Body of pancreas (tissue), 4 donors: ENCODE results near the gene CALHM2. TPM values are rescaled to one million over a fixed set of nuclear protein-coding genes. Genes with fewer than 3 reads are reported as not detected.

Experiments used
- ATAC-seq: fragments of 150-250 bp; one replicate; pipeline ENCODE4 v1.9.1; 2016
- DNase-seq, 4 donors: peaks; one replicate each; pipeline ENCODE4 v3.0.0-alpha.2; 2019
- H3K27ac ChIP-seq, 4 donors: fragments of 200-600 bp; sonication (generic); 1 replicate in 3 of 4; 2 replicates in 1 of 4; pipeline versions ENCODE4 v1.5.1 to v1.6.1; 2016 to 2019; ENCODE audit warnings: mild to moderate bottlenecking in 1 of 4, mixed read lengths in 1 of 4, moderate library complexity in 1 of 4
- H3K27me3 ChIP-seq, 2 donors: fragments of 200-600 bp; sonication (generic); one replicate each; pipeline ENCODE4 v1.6.0; 2016; ENCODE audit warnings: mild to moderate bottlenecking in 1 of 2
- H3K36me3 ChIP-seq, 2 donors: fragments of 200-600 bp; sonication (generic); replicated peaks in 1 of 2; 2 replicates each; pipeline ENCODE4 v1.5.1; 2016; ENCODE audit warnings: low read depth in 2 of 2; ENCODE audit not compliant: insufficient read depth in 1 of 2
- H3K4me1 ChIP-seq: fragments of 200-600 bp; sonication (generic); one replicate; pipeline ENCODE4 v1.6.0; 2016
- H3K4me3 ChIP-seq, 2 donors: fragments of 200-600 bp; sonication (generic); 1 replicate in 1 of 2; 2 replicates in 1 of 2; pipeline ENCODE4 v1.5.1; 2016 to 2019
- H3K9me3 ChIP-seq, 3 donors: fragments of 200-600 bp; sonication (generic); 1 replicate in 2 of 3; 2 replicates in 1 of 3; pipeline ENCODE4 v1.5.1; 2016
- CTCF ChIP-seq, 7 experiments: fragments of 450-650 bp in 4 of 7; fragments of 200-600 bp in 3 of 7; sonication (generic) in 3 of 7; IDR thresholded peaks; one replicate each; pipeline ENCODE4 v1.5.1; 2016 to 2019; ENCODE audit warnings: antibody characterized with exemption in 7 of 7
- POLR2A ChIP-seq, 3 donors: fragments of 450-650 bp; IDR thresholded peaks; one replicate each; pipeline ENCODE4 v1.6.1; 2016; ENCODE audit warnings: antibody characterized with exemption in 3 of 3, mild to moderate bottlenecking in 2 of 3
- WGBS, 2 donors: methylation state at CpG; one replicate each; pipeline ENCODE4 v1.1.5; 2017; 5-methylcytosine and 5-hydroxymethylcytosine counted together
- intact Hi-C: fragments of 100-400 bp; cut with DNase I; formaldehyde crosslinking; loops from one replicate; pipeline ENCODE4 v1.15.1; 2023
- total RNA-seq, 2 donors: library from RNA; depleted of rRNA; stranded (reverse); fragments of >200 nt; gene quantifications; one replicate each; pipeline ENCODE4 v1.1.0, GENCODE V29; 2016

CALHM2 gene
- total RNA-seq, 2 donors from 2014 or later, result 11.4 to 17.8 TPM

- no peak overlapping the region for H3K4me3 ChIP-seq
- no peak overlapping the region for H3K27ac ChIP-seq
- ATAC-seq, result no peak
- H3K27me3 ChIP-seq, result no peaks in the 10 kb centered on the region
- TF ChIP-seq POLR2A (IDR thresholded peaks at IDR 0.05) (no peak), CTCF (IDR thresholded peaks at IDR 0.05) (no peak)
- H3K9me3 ChIP-seq, result no peaks in the 10 kb centered on the region
- H3K4me1 ChIP-seq, result no peaks in the 10 kb centered on the region
- intact Hi-C loops, result no loop called here
- DNase-seq, result no peak
- no peaks in the 10 kb centered on the region for H3K36me3 ChIP-seq
- 78 to 79% methylated on average over 3 of the region's 3 CpGs for WGBS, 2 donors
Observed at GRCh38 chr10:103466734-103467133, 14.6 kb upstream of the CALHM2 start.

DNA sequence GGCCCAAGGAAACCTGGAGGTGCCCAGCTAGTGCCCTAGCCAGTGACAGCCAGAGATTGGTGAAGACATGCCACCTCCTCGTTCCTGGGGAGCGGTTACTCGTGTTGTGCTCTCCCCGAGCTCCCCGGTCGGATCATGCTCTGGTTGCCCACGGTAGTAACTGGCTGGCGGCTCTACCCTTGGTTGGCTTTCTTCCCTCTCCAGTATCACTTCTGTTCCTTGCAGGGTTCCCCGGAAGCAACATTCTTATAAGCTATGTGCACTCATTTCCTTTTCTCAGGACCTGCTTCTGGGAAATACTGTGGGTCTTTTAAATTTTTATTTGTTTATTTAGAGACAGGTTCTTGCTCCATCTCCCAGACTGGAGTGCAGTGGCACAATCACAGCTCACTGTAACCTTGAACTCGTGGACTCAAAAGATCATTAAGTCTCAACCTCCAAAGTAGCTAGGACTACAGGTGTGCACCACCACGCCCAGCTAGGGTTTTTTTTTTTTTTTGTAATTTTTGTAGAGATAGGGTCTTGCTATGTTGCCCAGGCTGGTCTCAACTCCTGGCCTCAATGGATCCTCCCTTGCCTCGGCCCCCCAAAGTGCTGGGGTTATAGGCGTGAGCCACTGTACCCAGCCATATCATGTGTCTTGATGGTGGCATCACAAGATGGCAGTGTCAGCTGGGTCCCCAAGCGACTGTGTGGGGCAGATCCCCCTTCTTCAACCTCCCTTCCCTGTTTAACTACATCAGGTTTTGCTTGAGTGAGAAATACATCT lies 13.4 kb upstream of the CALHM2 start:
- WGBS, 2 donors, result 74 to 89% methylated on average over 14 of the region's 14 CpGs
- ATAC-seq (no peak), DNase-seq (no peak)
- intact Hi-C loops, result no loop called here
- H3K9me3 ChIP-seq, result no peaks in the 10 kb centered on the region
- H3K27me3 ChIP-seq, result no peaks in the 10 kb centered on the region
- no peak overlapping the region for H3K27ac ChIP-seq
- no peaks in the 10 kb centered on the region for H3K4me1 ChIP-seq
- H3K36me3 ChIP-seq, result no peaks in the 10 kb centered on the region
- no peak overlapping the region for H3K4me3 ChIP-seq
- no peak for TF ChIP-seq POLR2A (IDR thresholded peaks at IDR 0.05)

- Histone ChIP-seq H3K4me1 (no peaks in the 10 kb centered on the region), H3K4me3 (no peak overlapping the region), H3K36me3 (no peaks in the 10 kb centered on the region), H3K9me3 (no peaks in the 10 kb centered on the region), H3K27ac (no peak overlapping the region), H3K27me3 (no peaks in the 10 kb centered on the region)
- ATAC-seq (peak; percentile 47), DNase-seq (no peak)
- 77 to 82% methylated on average over 4 of the region's 4 CpGs for WGBS, 2 donors
- no peak for TF ChIP-seq CTCF (IDR thresholded peaks at IDR 0.05)
- no peak for TF ChIP-seq POLR2A (IDR thresholded peaks at IDR 0.05)
- intact Hi-C loops, result no loop called here
Observed at GRCh38 chr10:103463499-103463898, 11.3 kb upstream of the CALHM2 start.

DNA sequence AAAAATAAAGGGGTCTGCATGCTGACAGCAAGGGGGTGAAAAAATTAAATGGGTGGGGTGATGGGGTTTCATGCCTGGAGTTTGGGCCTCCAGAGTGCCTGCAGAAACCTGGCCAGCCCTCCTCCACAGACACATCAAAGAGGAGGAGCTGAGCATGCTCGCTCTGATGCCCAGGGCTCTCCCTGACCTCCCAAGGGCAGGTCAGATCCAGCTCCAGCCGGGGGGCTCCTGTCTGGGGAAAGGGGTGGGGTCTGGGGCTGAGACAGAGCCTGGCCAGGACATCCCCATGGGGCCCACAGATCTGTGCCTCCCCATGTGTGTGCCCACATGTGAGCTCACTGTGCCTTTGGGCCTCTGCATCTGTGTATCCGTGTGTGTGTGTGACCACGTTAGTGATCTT lies 7.4 kb upstream of the CALHM2 start:
- intact Hi-C loops, result no loop called here
- no peak overlapping the region for H3K4me3 ChIP-seq
- H3K9me3 ChIP-seq, result no peaks in the 10 kb centered on the region
- no peak for ATAC-seq
- H3K4me1 ChIP-seq, result no peaks in the 10 kb centered on the region
- H3K36me3 ChIP-seq, result no peaks in the 10 kb centered on the region
- 39 to 51% methylated on average over 2 to 4 of the region's 4 CpGs for WGBS, 2 donors
- H3K27ac ChIP-seq, result no peak overlapping the region
- DNase-seq, result no peak
- no peaks in the 10 kb centered on the region for H3K27me3 ChIP-seq
- TF ChIP-seq POLR2A (IDR thresholded peaks at IDR 0.05), result no peak
- TF ChIP-seq CTCF (IDR thresholded peaks at IDR 0.05), result no peak

DNA sequence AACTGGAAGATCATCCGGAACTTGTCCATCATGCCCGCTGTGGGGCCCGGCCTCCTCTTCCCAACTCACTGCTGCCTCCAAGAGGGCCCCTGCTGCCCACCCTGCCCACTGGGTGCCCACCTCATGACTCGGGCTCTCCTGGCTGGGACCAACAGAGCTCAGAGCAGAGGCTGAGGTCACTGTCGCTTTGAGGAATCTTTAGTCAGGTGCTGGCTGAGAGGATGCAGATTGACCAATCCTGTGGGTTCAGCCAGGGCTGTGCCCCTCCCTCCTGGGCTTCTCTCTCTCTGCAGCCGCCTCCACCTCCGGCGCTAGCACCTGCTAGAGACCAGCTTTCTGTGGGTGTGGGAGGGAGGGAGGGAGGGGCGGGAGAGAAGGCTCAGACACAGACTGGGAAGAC lies 6.5 kb upstream of the CALHM2 start, which contains the start of gene CALHM1:
CALHM1 (minus strand) TSS at position 181 of the 400 bp plus-strand sequence; CDS start at position 32, 149 bp downstream.
- no peaks in the 10 kb centered on the region for H3K9me3 ChIP-seq
- no peak within 1 kb of the TSS for H3K27ac ChIP-seq
- WGBS, 2 donors, result 69% methylated on average over 9 of the region's 9 CpGs; no CpG with 5 or more reads in 1 of the 2 donors
- no peaks in the 10 kb centered on the region for H3K27me3 ChIP-seq
- H3K4me3 ChIP-seq, result no peak within 1 kb of the TSS
- H3K4me1 ChIP-seq, result no peaks in the 10 kb centered on the region
- no peaks in the 10 kb centered on the region for H3K36me3 ChIP-seq
- TF ChIP-seq POLR2A (IDR thresholded peaks at IDR 0.05) (no peak), CTCF (IDR thresholded peaks at IDR 0.05) (no peak)
- intact Hi-C loops, result no loop called here
- DNase-seq (no peak), ATAC-seq (no peak)
